NT2/D1 (cell line): ENCODE data around the gene NRG2.

ENCODE experiments used
- YY1 ChIP-seq: IDR thresholded peaks from 2 replicates; pipeline ENCODE4 v1.6.1; 2011; ENCODE audit not compliant: insufficient read length, insufficient read depth
- ZNF274 ChIP-seq: IDR thresholded peaks from 2 replicates; pipeline ENCODE4 v1.6.1; 2011; ENCODE audit warnings: mild to moderate bottlenecking, low read depth, low read length

DNA sequence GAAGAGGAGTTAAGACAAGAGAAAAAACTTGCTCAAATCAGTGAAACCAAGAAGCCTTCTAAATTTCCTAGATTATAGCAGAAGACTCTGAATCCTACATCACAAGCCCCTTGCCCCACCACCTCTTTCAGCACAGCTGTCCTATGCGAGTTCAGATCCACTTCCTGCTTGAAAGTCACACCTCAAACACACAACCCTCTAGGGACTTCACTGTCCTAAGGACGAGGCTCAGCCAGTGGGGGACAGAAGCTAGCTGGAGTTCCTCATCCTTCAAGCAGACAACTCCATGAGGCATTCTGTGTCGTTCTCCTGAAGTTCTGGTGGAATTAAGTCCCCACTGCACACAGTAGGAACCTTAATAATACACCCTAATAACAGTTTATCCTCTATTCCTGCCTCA is 44.3 kb downstream of the NRG2 start:
- TF ChIP-seq YY1 (no peak), ZNF274 (no peak)
